HFF-Myc (cell line): ENCODE results near the gene PPARD.

Source experiments
- DNase-seq: peaks from one replicate; pipeline ENCODE4 v3.0.0-alpha.2; 2011; ENCODE audit warnings: low read depth; ENCODE audit errors: extremely low read depth
- H3K4me3 ChIP-seq: replicated peaks from 2 replicates; pipeline ENCODE4 v1.5.1; 2011; ENCODE audit warnings: low read depth, mild to moderate bottlenecking, control low read depth, low read length
- CTCF ChIP-seq: IDR thresholded peaks from 2 replicates; pipeline ENCODE4 v1.5.1; 2012; ENCODE audit warnings: mild to moderate bottlenecking, low read depth, low read length, control low read depth; ENCODE audit errors: missing control alignments

The PPARD gene

GRCh38 chr6:35441642-35442041 lies 99.3 kb downstream of the PPARD start:
- H3K4me3 ChIP-seq: no peak overlapping the region
- DNase-seq: no peak
- no peak for TF ChIP-seq CTCF

- DNase-seq: no peak
- H3K4me3 ChIP-seq: no peak overlapping the region
- no peak for TF ChIP-seq CTCF
Measured at GRCh38 chr6:35442693-35443092, 100.3 kb downstream of the PPARD start.

GRCh38 chr6:35443341-35444030 lies 101.1 kb downstream of the PPARD start:
- TF ChIP-seq CTCF: no peak
- no peak for DNase-seq
- no peak overlapping the region for H3K4me3 ChIP-seq

- H3K4me3 ChIP-seq: no peak overlapping the region
- no peak for DNase-seq
- TF ChIP-seq CTCF: no peak
Measured at GRCh38 chr6:35445691-35446090, 103.3 kb downstream of the PPARD start.

GRCh38 chr6:35448191-35448590 lies 105.8 kb downstream of the PPARD start:
- DNase-seq: no peak
- no peak overlapping the region for H3K4me3 ChIP-seq
- no peak for TF ChIP-seq CTCF

- no peak for DNase-seq
- TF ChIP-seq CTCF: peak; percentile 55
- H3K4me3 ChIP-seq: no peak overlapping the region
Measured at GRCh38 chr6:35449287-35449881, 107.0 kb downstream of the PPARD start.
